ENCODE results near the gene PLCL2.

The PLCL2 gene

GRCh38 chr3:16884748-16885592 is at the start of gene PLCL2:
Gene PLCL2, plus strand, starts transcription at chr3:16884955. Its CDS starts 85 bp downstream, at chr3:16885040.
- peak; percentile 60 for DNase-seq (ENCODE audit: low read depth)

GRCh38 chr3:16836505-16837237 is 48.1 kb upstream of the PLCL2 start:
- no peak for DNase-seq (ENCODE audit: low read depth)

GRCh38 chr3:16837602-16838001 is 47.2 kb upstream of the PLCL2 start:
- DNase-seq (ENCODE audit: low read depth): no peak

- DNase-seq (ENCODE audit: low read depth): no peak
Measured at GRCh38 chr3:16838561-16838960, 46.2 kb upstream of the PLCL2 start.

- no peak for DNase-seq (ENCODE audit: low read depth)
Measured at GRCh38 chr3:16839271-16840100, 45.3 kb upstream of the PLCL2 start.

- no peak for DNase-seq (ENCODE audit: low read depth)
Measured at GRCh38 chr3:16840101-16840424, 44.7 kb upstream of the PLCL2 start.

- DNase-seq (ENCODE audit: low read depth): no peak
Measured at GRCh38 chr3:16841041-16841753, 43.6 kb upstream of the PLCL2 start.

GRCh38 chr3:16841904-16842271 is 42.9 kb upstream of the PLCL2 start:
- no peak for DNase-seq (ENCODE audit: low read depth)

GRCh38 chr3:16842272-16843270 is 42.2 kb upstream of the PLCL2 start:
- DNase-seq (ENCODE audit: low read depth): peak; percentile 44

- no peak for DNase-seq (ENCODE audit: low read depth)
Measured at GRCh38 chr3:16844222-16844621, 40.5 kb upstream of the PLCL2 start.

- no peak for DNase-seq (ENCODE audit: low read depth)
Measured at GRCh38 chr3:16844791-16845190, 40.0 kb upstream of the PLCL2 start.

GRCh38 chr3:16846373-16847080 is 38.2 kb upstream of the PLCL2 start:
- no peak for DNase-seq (ENCODE audit: low read depth)

GRCh38 chr3:16848007-16848406 is 36.7 kb upstream of the PLCL2 start:
- no peak for DNase-seq (ENCODE audit: low read depth)

- DNase-seq (ENCODE audit: low read depth): peak; percentile 70
Measured at GRCh38 chr3:16849229-16849628, 35.5 kb upstream of the PLCL2 start.

- DNase-seq (ENCODE audit: low read depth): no peak
Measured at GRCh38 chr3:16849795-16850194, 35.0 kb upstream of the PLCL2 start.

- DNase-seq (ENCODE audit: low read depth): no peak
Measured at GRCh38 chr3:16855497-16855896, 29.3 kb upstream of the PLCL2 start.

GRCh38 chr3:16860234-16860633 is 24.5 kb upstream of the PLCL2 start:
- no peak for DNase-seq (ENCODE audit: low read depth)

- no peak for DNase-seq (ENCODE audit: low read depth)
Measured at GRCh38 chr3:16861432-16861831, 23.3 kb upstream of the PLCL2 start.

GRCh38 chr3:16864610-16865313 is 20.0 kb upstream of the PLCL2 start:
- no peak for DNase-seq (ENCODE audit: low read depth)

Data from stimulated activated CD4-positive, alpha-beta T cell treated with anti-CD3 and anti-CD28 coated beads, Interleukin-2, amount 100 ng/mL, for 4 hours (primary cell).